ENCODE data around the gene TRPC6. TPM values are rescaled to one million over a fixed set of nuclear protein-coding genes. Genes with fewer than 3 reads are reported as not detected.

Gene TRPC6
- total RNA-seq, 1 donor from 2014 or later = not detected

GRCh38 chr11:101444851-101445250, 139.0 kb downstream of the TRPC6 start:
- no peak overlapping the region for H3K4me3 Mint-ChIP-seq
- DNase-seq = no peak
- H3K4me1 Mint-ChIP-seq = no peaks in the 10 kb centered on the region
- no peaks in the 10 kb centered on the region for H3K27me3 Mint-ChIP-seq
- CTCF ChIA-PET = no interaction called here
- ATAC-seq (ENCODE audit: low read depth) = no peak
- TF ChIP-seq CTCF (IDR thresholded peaks at IDR 0.05) = no peak
- H3K9me3 Mint-ChIP-seq = no peaks in the 10 kb centered on the region
- POLR2A ChIA-PET = no interaction called here
- intact Hi-C loops (cut with micrococcal nuclease) = no loop called here
- no peak overlapping the region for H3K27ac Mint-ChIP-seq
- no peaks in the 10 kb centered on the region for H3K36me3 Mint-ChIP-seq (ENCODE audit: low read depth)

GRCh38 chr11:101444164-101444563, 139.6 kb downstream of the TRPC6 start:
- intact Hi-C loops (cut with micrococcal nuclease) = no loop called here
- no peak for TF ChIP-seq CTCF (IDR thresholded peaks at IDR 0.05)
- no peak for DNase-seq
- Mint-ChIP-seq H3K4me1 (no peaks in the 10 kb centered on the region), H3K9me3 (peaks cover under 1% of the 10 kb centered on the region), H3K36me3 (ENCODE audit: low read depth) (no peaks in the 10 kb centered on the region), H3K27ac (no peak overlapping the region), H3K4me3 (no peak overlapping the region), H3K27me3 (no peaks in the 10 kb centered on the region)
- no peak for ATAC-seq (ENCODE audit: low read depth)
- ChIA-PET CTCF (no interaction called here), POLR2A (no interaction called here)

- CTCF ChIA-PET = no interaction called here
- intact Hi-C loops (cut with micrococcal nuclease) = no loop called here
- Mint-ChIP-seq H3K36me3 (ENCODE audit: low read depth) (no peaks in the 10 kb centered on the region), H3K27me3 (no peaks in the 10 kb centered on the region), H3K4me3 (no peak overlapping the region), H3K27ac (no peak overlapping the region), H3K9me3 (peaks cover 3% of the 10 kb centered on the region), H3K4me1 (no peaks in the 10 kb centered on the region)
- DNase-seq (no peak), ATAC-seq (ENCODE audit: low read depth) (no peak)
- TF ChIP-seq CTCF (IDR thresholded peaks at IDR 0.05) = no peak
- POLR2A ChIA-PET = no interaction called here
These were observed 140.8 kb downstream of the TRPC6 start for GRCh38 chr11:101442936-101443521.

- H3K9me3 Mint-ChIP-seq = peaks cover 3% of the 10 kb centered on the region
- intact Hi-C loops (cut with micrococcal nuclease) = no loop called here
- ChIA-PET CTCF (no interaction called here), POLR2A (no interaction called here)
- no peaks in the 10 kb centered on the region for H3K36me3 Mint-ChIP-seq (ENCODE audit: low read depth)
- no peaks in the 10 kb centered on the region for H3K27me3 Mint-ChIP-seq
- ATAC-seq (ENCODE audit: low read depth) (no peak), DNase-seq (no peak)
- no peak overlapping the region for H3K4me3 Mint-ChIP-seq
- no peak overlapping the region for H3K27ac Mint-ChIP-seq
- no peaks in the 10 kb centered on the region for H3K4me1 Mint-ChIP-seq
- no peak for TF ChIP-seq CTCF (IDR thresholded peaks at IDR 0.05)
These were observed 141.6 kb downstream of the TRPC6 start for GRCh38 chr11:101442171-101442570.

GRCh38 chr11:101441747-101442146, 142.1 kb downstream of the TRPC6 start:
- DNase-seq = no peak
- POLR2A ChIA-PET = no interaction called here
- no peaks in the 10 kb centered on the region for H3K27me3 Mint-ChIP-seq
- intact Hi-C loops (cut with micrococcal nuclease) = no loop called here
- H3K9me3 Mint-ChIP-seq = peaks cover 3% of the 10 kb centered on the region
- no peaks in the 10 kb centered on the region for H3K36me3 Mint-ChIP-seq (ENCODE audit: low read depth)
- TF ChIP-seq CTCF (IDR thresholded peaks at IDR 0.05) = no peak
- no peak overlapping the region for H3K4me3 Mint-ChIP-seq
- CTCF ChIA-PET = no interaction called here
- no peak overlapping the region for H3K27ac Mint-ChIP-seq
- no peak for ATAC-seq (ENCODE audit: low read depth)
- no peaks in the 10 kb centered on the region for H3K4me1 Mint-ChIP-seq

Measured in activated B cell treated with CpG ODN at 0.5 μM for 24 hours (primary cell).